Muscle of arm (tissue), 12 donors: ENCODE measurements around the gene SMCR8. TPM values are rescaled to one million over a fixed set of nuclear protein-coding genes. Genes with fewer than 3 reads are reported as not detected.
"Not testable (repeated sequence)": the region's sequence is repeated elsewhere in the genome, so short reads cannot be mapped to it uniquely, and the experiment has no call there.

Experiments
- DNase-seq: peaks from one replicate; pipeline ENCODE4 v3.0.0-alpha.2; 2013
- polyA plus RNA-seq, 12 donors: library from polyadenylated mRNA; unstranded; fragments of 120-200 nt; gene quantifications; one replicate each; pipeline ENCODE4 v1.2.1, GENCODE V29; 2013; ENCODE audit not compliant: insufficient read length in 12 of 12

SMCR8 gene
- polyA plus RNA-seq, 12 donors: 8.0 to 15.2 (median 8.9) TPM; not detected in 1

DNA sequence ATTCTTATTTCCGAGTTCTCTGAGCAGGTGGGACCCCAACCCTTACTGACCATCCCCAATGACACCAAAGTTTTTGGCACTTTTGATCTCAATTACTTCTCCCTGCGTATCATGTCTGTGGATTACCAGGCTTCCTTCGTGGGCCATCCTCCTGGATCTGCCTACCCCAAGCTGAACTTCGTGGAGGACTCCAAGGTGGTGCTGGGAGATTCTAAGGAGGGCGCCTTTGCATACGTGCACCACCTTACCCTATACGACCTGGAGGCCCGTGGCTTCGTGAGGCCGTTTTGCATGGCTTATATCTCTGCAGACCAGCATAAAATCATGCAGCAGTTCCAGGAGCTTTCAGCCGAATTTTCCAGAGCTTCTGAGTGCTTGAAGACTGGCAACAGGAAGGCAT lies 868 bp downstream of the SMCR8 start:
- no peak for DNase-seq

DNA sequence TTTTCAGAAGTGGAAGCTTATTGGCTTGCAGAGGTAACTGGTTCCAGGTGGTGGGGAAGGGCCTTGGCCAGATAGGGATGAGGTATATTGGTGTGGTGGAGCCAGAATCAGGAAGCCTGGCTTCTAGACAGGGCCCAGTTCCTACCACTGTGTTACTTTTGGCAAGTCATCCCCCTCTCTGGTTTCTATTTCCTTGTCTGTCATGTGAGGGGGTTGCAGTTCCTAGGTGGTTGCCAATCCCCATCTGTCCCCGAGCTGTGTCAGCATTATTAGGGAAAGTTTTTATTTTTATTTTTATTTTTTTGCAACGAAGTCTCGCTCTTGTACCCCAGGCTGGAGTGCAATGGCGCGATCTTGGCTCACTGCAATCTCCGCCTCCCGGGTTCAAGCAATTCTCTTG lies 3.0 kb downstream of the SMCR8 start:
- no peak for DNase-seq

DNA sequence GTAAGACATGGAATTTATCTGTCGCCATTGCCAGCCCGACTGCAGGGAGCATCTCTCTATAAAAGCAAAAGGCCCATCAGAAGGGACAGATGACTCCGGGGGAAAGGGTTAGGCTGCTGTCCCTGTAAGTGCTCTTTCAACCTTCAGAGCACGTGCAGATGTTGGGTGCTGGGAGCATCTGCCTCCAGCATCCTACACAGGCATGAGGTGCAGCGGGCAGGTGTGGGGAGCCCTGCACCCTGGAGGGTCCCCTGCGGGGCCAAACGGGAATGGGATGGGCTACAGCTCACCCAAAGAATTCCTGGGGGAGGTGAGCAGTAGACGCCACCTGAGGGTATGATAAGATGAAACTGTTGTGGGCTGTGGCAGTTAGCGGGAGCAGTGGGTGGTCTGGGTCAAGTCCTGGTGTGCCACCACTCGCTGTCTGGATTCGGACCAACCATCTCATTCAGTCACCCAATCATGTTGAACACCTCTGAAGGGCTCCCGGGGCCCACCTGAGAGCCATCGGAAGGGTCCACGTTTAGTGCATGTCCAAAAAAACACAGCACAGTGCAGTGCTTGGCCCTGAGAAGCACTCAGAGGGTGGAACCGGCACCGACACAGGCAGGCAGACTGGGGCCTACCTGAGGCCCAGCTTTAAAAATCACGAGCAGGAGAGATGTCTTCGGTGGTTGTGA lies 3.8 kb downstream of the SMCR8 start:
- no peak for DNase-seq

DNA sequence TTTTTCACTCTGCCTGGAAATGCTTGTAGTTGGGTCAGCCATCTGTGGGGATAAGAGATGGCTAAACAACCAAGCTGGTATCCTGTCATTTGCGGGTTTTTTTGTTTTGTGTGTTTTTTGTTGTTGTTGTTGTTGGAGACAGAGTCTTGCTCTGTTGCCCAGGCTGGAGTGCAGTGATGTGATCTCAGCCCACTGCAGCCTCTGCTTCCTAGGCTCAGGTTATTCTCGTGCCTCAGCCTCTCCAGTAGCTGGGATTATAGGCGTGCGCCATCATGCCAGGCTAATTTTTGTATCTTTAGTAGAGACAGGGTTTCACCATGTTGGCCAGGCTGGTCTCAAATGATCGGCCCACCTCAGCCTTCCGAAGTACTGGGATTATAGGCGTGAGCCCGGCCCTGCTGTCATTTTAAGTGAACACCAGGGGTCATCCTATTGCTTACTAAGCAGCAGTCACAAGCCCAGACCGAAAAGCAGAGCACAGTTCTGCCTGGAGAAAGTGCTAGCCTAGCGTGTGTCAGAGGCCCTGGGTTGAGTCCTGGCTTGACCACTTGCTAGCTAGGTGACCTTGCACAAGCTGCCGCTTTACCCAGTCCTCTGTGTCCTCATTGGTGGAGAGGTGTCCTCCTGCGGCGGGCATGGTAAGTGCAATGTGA lies 4.6 kb downstream of the SMCR8 start:
- peak; percentile 37 for DNase-seq

DNA sequence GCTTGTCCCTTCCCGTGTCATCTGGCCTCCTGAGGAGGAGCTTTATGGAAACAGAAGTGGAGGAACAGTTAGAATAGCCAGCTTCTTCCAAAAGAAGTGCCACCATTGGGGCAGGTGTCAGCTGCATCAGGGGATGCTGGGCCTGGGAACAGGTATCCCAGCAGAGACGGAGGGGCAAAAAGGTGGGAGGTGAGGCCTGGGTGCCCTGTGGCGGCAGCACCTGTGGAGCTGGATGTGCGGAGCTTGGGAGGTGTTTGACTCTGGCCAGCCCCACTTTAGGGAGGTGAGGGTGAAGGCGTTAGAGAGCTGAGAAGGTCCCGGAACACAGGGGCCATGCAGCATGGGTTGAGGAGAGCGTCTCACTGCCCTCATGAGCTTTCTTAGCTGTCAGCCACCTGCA lies 5.2 kb downstream of the SMCR8 start:
- DNase-seq: no peak

DNA sequence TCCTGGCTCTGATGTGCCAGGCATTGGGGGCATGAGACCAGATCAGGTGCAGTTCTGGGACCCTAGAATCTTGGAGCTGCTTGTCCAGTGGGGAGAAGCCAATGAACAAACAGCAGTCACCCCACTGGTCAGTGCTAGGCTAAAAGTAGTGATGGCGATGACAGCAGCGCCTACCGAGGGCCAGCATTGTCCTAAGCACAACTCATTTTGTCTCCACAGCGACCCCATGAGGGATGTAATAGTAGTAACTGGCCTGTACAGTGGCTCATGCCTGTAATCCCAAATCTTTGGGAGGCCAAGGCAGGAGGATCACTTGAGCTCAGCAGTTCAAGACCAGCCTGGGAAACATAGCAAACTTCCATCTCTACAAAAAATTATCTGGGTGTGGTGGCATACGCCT lies 6.2 kb downstream of the SMCR8 start:
- DNase-seq: no peak

DNA sequence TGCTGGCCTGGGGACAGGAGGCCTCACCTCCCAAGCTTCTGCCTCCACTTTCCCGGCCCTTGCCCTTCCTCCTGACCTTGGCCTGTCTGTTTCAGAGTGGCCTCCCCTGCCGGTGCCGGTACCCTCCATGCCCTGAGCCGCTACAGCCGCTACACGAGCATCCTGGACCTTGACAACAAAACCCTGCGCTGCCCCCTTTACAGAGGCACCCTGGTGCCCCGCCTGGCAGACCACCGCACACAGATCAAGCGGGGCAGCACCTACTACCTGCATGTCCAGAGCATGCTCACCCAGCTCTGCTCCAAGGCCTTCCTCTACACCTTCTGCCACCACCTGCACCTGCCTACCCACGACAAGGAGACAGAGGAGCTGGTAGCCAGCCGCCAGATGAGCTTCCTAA lies 7.4 kb downstream of the SMCR8 start:
- no peak for DNase-seq

DNA sequence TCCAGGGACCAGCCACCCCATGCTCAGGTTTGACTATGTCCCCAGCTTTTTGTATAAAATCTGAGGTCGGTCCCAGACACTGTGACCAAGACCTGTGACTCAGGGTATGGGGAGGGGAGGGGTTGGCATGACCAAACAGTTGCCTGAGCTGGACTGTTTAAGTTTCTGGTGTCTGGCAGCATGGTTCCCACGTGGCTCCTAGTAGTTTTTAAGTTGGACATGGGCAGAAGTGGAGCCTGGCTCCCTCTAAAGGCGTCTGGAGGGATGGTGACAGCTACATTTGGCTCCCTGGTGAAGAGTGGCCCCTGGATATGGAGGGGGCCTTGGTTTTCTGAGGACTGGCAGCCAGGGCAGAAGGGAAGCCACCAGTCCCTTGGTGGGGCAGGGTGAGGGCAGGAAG lies 7.9 kb downstream of the SMCR8 start:
- no peak for DNase-seq

DNA sequence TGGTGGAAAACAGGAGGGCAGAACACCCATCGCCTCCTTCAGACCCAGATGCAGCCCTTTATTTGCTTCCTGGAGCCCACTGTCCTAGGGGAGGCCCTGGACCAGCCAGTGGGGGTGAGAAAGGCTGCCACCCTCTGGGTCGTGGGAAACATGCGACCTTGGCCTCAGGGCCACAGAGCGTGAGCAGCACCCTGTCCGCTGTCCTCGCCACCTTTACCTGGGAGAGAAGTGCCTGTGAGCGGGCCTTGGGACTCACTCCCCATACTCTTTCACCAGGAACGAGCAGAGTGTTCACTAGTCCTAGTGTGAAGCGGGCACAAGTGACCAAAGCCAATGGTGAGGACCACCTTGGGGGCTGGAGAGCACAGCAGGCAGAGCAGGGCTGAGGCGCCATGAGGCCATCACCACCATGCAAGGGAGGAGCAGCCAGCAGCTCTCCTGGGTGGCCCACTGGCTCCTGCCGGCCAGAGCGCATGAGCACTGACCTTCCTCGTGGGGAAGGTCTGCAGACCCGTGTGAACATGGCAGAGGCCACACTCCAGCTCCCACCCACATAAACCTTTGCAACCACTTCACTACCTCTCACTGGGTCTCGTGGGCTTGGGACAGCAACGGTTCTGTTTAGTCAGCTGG lies 8.5 kb downstream of the SMCR8 start:
- no peak for DNase-seq

DNA sequence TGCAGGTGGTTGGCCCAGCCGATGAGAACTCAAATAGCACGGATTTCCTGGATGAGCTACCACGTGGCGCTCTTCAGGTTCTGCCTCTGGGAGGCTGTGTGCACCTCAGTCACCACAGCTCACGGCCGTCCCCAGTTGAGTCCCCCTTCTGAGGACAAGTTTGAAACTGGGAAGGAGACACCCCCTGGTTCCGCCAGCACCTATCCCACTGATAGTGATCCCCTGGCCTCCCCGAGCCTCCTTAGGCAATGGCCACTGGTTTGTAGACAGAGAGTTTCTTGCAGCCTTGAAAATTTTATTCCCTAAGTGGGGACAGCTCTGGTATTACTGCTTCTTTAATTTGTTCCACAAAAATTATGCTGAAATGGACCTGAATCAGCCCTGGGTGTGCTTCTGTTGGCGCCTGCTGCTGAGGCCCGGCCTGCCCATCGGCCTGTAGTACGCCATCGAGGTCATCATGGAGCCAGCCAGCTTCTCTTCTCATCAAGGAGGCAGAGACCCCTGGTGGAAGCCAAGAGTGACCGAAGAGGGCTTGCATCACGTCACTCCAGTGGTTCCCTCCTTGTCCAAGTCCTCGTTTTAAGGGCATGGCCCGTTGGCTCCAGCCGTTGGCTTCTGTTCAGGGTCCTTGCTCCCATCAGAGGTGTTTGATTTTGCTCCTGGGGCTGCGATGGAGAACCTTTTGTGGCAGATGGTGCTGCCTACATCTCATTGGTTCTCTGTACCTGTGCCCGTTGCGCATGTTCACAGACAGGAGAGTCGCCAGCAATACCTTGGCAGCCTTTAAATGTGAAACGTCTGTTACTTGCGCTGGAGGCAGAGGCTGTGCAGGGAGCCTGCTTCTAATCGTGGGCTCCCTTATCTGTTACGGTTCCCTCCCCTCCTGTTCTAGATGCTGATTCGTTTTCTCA lies 9.3 kb downstream of the SMCR8 start:
- no peak for DNase-seq

DNA sequence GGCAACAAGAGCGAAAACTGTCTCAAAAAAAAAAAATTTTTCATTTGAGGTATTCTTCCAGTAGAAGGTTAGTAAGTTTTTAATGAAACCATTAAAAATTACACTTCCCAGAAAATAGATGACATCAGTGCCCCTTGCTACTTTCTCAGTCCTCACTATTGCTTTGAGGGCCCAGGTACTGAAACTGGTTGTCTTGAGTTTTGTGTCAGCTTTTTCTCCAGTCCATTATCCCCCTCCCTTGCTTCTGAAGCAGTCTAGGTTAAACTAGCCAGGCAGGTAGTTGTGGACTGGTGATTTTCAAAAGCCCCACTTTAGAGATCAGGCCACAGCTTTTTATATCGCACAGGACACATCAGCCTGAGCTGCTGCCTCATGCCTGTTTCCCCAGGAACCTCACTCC lies 10.9 kb downstream of the SMCR8 start:
- no peak for DNase-seq

DNA sequence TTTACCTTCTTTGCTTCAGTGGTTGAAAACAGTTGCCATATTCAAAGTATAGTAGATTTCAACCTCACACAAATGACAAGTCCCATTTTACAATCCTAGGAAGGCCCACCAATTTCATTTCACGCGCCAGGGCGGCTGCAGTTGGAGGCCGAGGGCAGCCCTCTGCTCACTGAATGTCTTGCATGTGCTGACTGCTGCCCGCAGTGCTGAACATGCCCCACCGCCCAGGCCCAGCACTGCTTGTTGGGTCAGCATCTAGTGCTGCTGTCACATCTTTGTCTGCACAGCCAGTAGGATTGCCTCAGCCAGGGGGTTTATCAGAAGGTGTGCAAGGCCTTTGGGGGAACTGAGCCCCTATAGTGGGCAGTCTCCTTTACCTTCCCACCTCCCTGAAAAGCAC lies 11.5 kb downstream of the SMCR8 start:
- DNase-seq: no peak

DNA sequence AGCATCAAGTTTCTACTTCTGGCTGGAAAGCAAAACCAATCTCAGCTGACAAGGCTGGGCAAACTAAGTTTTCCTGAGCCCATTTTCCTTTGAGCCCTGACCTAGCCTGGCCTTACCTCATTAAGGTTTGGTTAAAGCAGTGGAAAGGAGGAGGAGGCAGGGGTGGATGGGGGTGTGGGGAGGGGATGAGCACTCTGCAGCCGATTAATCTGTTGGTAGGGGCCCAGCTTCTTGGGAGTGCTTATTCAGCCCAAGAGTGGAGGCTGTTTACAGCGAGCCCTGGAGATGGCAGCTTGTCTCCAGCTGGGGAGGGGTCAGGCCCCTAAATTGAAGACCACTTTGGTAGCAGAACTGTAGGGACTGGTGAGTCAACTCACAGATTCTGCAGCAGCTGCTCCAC lies 12.0 kb downstream of the SMCR8 start:
- DNase-seq: no peak

DNA sequence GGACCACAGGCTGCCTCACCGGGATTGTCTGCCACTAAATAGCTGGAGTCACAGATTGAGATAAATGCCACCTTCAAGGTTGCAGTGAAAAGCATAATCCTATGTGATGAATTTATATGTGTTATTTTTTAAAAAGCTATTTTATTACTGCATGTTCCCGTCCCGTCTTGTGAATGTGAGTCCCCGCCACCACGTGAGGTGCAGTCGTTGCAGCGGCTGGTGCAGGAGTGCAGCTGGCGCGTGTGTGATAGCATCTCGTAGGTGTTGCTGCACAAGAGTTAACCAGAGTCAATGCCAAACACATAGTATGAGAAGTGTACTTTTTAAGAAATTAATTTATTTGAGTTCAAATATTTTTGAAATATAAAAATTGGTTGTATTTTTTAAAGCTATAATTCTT lies 12.5 kb downstream of the SMCR8 start:
- no peak for DNase-seq

DNA sequence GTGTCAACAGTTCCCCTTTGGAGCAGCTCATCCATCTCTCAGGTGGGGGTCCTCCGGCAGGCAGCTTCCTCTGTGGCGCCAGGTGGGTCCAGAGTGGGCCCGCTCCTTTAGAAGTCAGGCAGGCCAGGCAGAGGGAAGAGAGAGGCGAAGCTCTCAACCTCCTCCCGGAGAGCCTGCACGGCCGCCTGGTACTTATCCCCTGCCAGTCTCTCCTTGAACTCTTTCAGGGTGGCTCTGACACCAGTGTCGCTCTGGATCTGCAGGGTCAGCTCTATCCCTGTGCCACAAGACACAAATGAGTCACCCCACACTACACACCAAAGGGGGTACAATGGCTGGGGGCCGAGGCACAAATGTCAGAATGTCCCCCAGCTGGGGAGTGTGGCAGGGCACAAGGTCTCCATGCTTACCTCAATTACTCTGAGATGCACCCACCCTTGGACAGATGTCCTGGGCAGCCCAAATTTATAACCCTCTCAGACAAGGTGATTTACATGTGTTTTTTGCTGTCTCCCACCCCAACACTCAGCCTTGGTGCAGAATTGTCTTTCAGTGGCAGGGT lies 13.6 kb downstream of the SMCR8 start:
- no peak for DNase-seq

DNA sequence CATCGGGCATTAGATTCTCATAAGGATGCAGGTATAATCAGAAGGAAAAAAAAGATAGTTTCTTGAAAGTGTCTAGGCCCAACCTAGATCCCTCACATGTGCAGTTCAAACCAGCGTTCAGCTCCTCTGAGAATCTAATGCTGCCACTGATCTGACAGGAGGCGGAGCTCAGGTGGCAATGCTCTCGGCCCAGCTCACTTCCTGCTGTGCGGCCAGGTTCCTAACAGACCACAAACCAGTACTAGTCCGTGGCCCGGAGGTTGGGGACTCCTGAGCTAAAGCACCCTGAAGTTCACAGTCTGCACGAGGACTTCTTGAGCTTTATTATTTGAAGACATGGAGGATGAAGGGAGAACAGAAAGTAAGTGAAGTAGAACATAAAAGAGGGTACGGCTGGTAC lies 16.8 kb downstream of the SMCR8 start:
- no peak for DNase-seq

DNA sequence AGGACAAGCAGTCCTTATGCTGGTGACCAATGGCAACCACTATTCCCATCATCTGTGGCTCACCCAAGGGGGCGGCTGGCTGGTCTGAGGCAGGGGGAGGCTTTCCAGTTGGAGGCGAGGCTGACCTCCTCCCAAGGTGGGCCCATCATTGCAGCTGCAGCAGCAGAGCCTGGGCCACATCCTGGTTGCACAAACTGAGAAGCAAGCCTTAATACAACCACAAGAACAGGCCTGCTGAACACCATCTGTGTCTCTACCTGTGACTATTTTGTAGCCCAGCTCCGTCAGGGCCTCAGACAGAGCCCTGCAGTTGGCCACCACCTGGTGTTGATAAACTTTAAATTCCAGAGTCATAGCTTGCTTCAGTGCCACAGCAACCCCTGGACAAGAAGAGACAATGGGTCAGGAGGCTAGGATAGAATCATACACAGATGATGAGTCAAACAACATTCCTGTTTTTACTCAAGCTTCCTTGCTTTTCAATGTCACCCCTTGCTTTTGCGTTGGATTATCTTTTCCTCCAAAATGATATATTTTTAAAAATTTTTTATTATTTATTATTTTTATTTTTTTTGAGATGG lies 17.9 kb downstream of the SMCR8 start:
- no peak for DNase-seq

DNA sequence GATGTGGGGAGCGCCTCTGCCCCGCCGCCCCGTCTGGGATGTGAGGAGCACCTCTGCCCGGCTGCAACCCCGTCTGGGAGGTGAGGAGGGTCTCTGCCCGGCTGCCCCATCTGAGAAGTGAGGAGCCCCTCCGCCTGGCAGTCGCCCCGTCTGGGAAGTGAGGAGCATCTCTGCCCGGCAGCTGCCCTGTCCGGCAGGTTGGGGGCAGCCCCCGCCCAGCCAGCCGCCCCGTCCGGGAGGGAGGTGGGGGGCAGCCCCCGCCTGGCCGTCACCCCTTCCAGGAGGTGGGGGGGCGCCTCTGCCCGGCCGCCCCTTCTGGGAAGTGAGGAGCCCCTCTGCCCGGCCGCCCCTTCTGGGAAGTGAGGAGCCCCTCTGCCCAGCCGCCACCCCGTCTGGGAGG lies 23.1 kb downstream of the SMCR8 start:
- DNase-seq: not testable (repeated sequence)

DNA sequence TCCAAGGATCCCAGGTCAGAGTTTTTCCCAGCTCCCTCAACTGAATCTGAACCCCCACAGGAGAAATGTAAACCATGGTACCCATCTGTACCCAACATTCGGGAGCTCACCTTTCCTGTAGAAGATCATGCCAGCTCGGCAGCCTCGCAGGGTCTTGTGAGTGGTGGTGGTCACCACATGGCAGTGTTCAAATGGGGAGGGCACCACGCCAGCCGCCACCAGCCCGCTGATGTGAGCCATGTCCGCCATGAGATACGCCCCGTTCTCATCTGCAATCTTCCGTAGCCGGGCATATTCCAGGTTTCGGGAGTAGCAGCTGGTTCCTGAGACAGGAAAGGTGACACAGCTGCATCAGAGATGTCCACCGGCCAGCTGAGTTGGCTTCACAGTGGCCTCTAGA lies 24.8 kb downstream of the SMCR8 start:
- no peak for DNase-seq

DNA sequence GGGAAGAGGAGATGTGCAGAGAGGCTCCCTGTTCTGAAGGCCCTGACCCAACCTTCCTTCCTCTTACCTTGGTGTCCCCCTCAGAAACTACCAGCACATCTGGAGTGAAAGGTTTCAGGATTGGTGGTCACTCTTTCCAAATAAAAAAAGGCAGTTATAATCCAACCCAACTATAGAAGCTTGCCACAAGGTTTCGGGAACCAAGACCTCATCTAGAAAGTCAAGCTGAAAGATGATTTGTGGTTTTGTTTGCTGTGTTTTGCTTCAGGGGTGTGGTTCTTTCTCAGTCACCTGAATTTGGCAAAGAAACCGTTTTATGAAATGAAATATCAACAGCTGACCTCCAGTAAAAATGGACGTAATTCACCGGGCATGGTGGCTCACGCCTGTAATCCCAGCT lies 28.9 kb downstream of the SMCR8 start:
- no peak for DNase-seq

DNA sequence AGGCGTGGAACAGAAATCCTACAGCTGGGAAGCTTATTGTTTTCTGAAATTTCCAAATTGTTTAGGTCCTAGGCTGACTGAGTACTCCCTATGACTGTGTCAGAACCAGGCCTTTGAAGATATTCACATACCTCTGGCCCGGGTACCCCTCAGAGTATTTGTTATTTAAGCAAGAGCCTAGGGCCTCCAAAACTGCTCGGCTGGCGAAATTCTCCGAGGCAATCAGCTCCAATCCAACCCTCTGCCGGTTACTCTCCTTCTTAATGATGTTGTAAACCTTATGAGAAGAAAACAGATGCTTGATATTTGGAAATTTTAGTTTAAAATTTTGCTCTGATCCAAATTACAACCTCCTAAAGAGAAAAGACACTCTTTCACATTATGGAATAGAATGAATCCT lies 38.4 kb downstream of the SMCR8 start:
- DNase-seq: no peak

DNA sequence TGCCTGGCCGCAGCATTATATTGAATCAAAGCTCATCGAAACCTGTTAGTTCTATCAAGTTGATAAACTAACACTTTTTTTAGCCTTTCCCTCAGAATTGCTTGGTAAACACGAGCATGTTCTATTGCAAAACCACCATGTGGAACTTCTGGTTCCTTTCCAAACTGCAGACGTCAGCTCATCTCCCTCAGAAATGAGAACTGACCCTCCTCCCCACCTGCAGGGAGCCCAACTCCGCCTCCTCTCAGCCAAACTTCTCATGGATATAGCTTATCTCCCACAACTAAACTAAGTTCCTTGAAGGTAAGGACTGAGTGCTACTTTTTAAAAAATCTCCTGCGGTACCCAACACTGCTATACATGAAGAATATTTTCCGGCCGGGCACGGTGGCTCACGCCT lies 41.5 kb downstream of the SMCR8 start:
- DNase-seq: peak; percentile 15
